ENCODE results near the gene CELF2.

CELF2 gene

GRCh38 chr10:11204351-11204942 lies 186.8 kb downstream of the CELF2 start:
- Histone ChIP-seq H3K9ac (ENCODE audit: low read depth, low read length) (no peak overlapping the region), H3K4me2 (ENCODE audit: insufficient read depth, low read length) (no peak overlapping the region), H3K4me3 (ENCODE audit: low read depth in 1 of 2, low read length in 2 of 2) (no peak overlapping the region), H4K20me1 (ENCODE audit: insufficient read depth, low read length) (peaks cover 48% of the 10 kb centered on the region), H3K36me3 (ENCODE audit: insufficient read depth, low read length) (peaks cover 55% of the 10 kb centered on the region), H3K27me3 (ENCODE audit: insufficient read depth, low read length, poor library complexity) (no peaks in the 10 kb centered on the region), H3K27ac (ENCODE audit: low read length) (no peak overlapping the region), H3K4me1 (ENCODE audit: insufficient read depth, low read length) (peaks cover 17% of the 10 kb centered on the region), H3K79me2 (ENCODE audit: insufficient read depth, low read length) (peaks cover 99% of the 10 kb centered on the region), H2AFZ (ENCODE audit: low read depth, low read length) (no peak overlapping the region), H3K9me3 (ENCODE audit: insufficient read depth, low read length, severe bottlenecking) (no peaks in the 10 kb centered on the region)
- ATAC-seq (ENCODE audit: insufficient read depth, low read depth) (no peak), DNase-seq (no peak)
- TF ChIP-seq CTCF (IDR thresholded peaks at IDR 0.05; ENCODE audit: borderline replicate concordance, extremely low read depth, low read length, poor library complexity, severe bottlenecking): no peak
- no peak for TF ChIP-seq EZH2 (IDR thresholded peaks at IDR 0.05; ENCODE audit: borderline replicate concordance, low read depth, low read length, severe bottlenecking)

GRCh38 chr10:11205030-11205772 lies 187.5 kb downstream of the CELF2 start:
- TF ChIP-seq EZH2 (IDR thresholded peaks at IDR 0.05; ENCODE audit: borderline replicate concordance, low read depth, low read length, severe bottlenecking): no peak
- TF ChIP-seq CTCF (IDR thresholded peaks at IDR 0.05; ENCODE audit: borderline replicate concordance, extremely low read depth, low read length, poor library complexity, severe bottlenecking): no peak
- H3K9me3 ChIP-seq (ENCODE audit: insufficient read depth, low read length, severe bottlenecking): no peaks in the 10 kb centered on the region
- no peak overlapping the region for H3K27ac ChIP-seq (ENCODE audit: low read length)
- H3K4me3 ChIP-seq (ENCODE audit: low read depth in 1 of 2, low read length in 2 of 2): no peak overlapping the region
- no peaks in the 10 kb centered on the region for H3K27me3 ChIP-seq (ENCODE audit: insufficient read depth, low read length, poor library complexity)
- ATAC-seq (ENCODE audit: insufficient read depth, low read depth) (no peak), DNase-seq (no peak)
- H2AFZ ChIP-seq (ENCODE audit: low read depth, low read length): no peak overlapping the region
- no peak overlapping the region for H3K9ac ChIP-seq (ENCODE audit: low read depth, low read length)
- H3K36me3 ChIP-seq (ENCODE audit: insufficient read depth, low read length): peaks cover 49% of the 10 kb centered on the region
- H3K4me2 ChIP-seq (ENCODE audit: insufficient read depth, low read length): no peak overlapping the region
- H4K20me1 ChIP-seq (ENCODE audit: insufficient read depth, low read length): peaks cover 49% of the 10 kb centered on the region
- H3K4me1 ChIP-seq (ENCODE audit: insufficient read depth, low read length): peaks cover 25% of the 10 kb centered on the region
- peaks cover 99% of the 10 kb centered on the region for H3K79me2 ChIP-seq (ENCODE audit: insufficient read depth, low read length)

GRCh38 chr10:11206676-11207559 lies 189.2 kb downstream of the CELF2 start:
- H3K9ac ChIP-seq (ENCODE audit: low read depth, low read length): no peak overlapping the region
- H3K4me3 ChIP-seq (ENCODE audit: low read depth in 1 of 2, low read length in 2 of 2): no peak overlapping the region
- no peak overlapping the region for H3K4me2 ChIP-seq (ENCODE audit: insufficient read depth, low read length)
- DNase-seq (no peak), ATAC-seq (ENCODE audit: insufficient read depth, low read depth) (no peak)
- H3K36me3 ChIP-seq (ENCODE audit: insufficient read depth, low read length): peaks cover 40% of the 10 kb centered on the region
- H3K79me2 ChIP-seq (ENCODE audit: insufficient read depth, low read length): peaks cover 99% of the 10 kb centered on the region
- H3K9me3 ChIP-seq (ENCODE audit: insufficient read depth, low read length, severe bottlenecking): no peaks in the 10 kb centered on the region
- no peaks in the 10 kb centered on the region for H3K27me3 ChIP-seq (ENCODE audit: insufficient read depth, low read length, poor library complexity)
- H4K20me1 ChIP-seq (ENCODE audit: insufficient read depth, low read length): peaks cover 48% of the 10 kb centered on the region
- no peak for TF ChIP-seq CTCF (IDR thresholded peaks at IDR 0.05; ENCODE audit: borderline replicate concordance, extremely low read depth, low read length, poor library complexity, severe bottlenecking)
- TF ChIP-seq EZH2 (IDR thresholded peaks at IDR 0.05; ENCODE audit: borderline replicate concordance, low read depth, low read length, severe bottlenecking): no peak
- no peak overlapping the region for H2AFZ ChIP-seq (ENCODE audit: low read depth, low read length)
- H3K27ac ChIP-seq (ENCODE audit: low read length): no peak overlapping the region
- peaks cover 38% of the 10 kb centered on the region for H3K4me1 ChIP-seq (ENCODE audit: insufficient read depth, low read length)

All from DND-41 (cell line).